Measurements from ENCODE around the gene SGPL1. TPM values are rescaled to one million over a fixed set of nuclear protein-coding genes. Genes with fewer than 3 reads are reported as not detected.

SGPL1 gene
- total RNA-seq, 1 donor from 2014 or later: 8.2 TPM

DNA sequence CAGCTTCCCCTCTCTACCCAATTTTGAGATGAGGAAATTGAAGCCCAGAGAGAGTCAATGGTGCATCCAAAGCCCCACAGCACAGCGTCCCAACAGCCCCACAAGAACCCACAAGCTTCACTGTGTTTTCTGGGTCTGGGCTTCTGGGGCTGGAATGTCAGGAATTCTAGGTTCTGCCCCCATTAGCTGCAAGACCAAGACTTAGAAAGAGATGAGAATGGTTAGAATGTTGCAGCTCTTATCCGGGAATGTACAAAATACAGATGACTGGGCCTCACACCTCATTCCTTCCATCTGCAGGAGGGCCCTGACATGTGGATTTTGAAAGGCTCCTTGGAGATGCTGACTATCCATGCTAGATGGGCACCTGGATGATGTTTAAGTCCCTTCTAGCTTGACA, 6.0 kb upstream of the SGPL1 start:
- TF ChIP-seq, protein P1, sequence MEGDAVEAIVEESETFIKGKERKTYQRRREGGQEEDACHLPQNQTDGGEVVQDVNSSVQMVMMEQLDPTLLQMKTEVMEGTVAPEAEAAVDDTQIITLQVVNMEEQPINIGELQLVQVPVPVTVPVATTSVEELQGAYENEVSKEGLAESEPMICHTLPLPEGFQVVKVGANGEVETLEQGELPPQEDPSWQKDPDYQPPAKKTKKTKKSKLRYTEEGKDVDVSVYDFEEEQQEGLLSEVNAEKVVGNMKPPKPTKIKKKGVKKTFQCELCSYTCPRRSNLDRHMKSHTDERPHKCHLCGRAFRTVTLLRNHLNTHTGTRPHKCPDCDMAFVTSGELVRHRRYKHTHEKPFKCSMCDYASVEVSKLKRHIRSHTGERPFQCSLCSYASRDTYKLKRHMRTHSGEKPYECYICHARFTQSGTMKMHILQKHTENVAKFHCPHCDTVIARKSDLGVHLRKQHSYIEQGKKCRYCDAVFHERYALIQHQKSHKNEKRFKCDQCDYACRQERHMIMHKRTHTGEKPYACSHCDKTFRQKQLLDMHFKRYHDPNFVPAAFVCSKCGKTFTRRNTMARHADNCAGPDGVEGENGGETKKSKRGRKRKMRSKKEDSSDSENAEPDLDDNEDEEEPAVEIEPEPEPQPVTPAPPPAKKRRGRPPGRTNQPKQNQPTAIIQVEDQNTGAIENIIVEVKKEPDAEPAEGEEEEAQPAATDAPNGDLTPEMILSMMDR (IDR thresholded peaks at IDR 0.05; ENCODE audit: borderline replicate concordance): no peak
- intact Hi-C loops (cut with micrococcal nuclease): no loop called here
- H3K4me3 ChIP-seq: no peak overlapping the region
- no peaks in the 10 kb centered on the region for H3K36me3 ChIP-seq
- H3K27ac ChIP-seq (replicated peaks): no peak overlapping the region
- H3K9me3 ChIP-seq (replicated peaks): no peaks in the 10 kb centered on the region
- no peak for DNase-seq
- peaks cover 12% of the 10 kb centered on the region for H3K4me1 ChIP-seq
- H3K27me3 ChIP-seq (ENCODE audit: low read depth): no peaks in the 10 kb centered on the region

DNA sequence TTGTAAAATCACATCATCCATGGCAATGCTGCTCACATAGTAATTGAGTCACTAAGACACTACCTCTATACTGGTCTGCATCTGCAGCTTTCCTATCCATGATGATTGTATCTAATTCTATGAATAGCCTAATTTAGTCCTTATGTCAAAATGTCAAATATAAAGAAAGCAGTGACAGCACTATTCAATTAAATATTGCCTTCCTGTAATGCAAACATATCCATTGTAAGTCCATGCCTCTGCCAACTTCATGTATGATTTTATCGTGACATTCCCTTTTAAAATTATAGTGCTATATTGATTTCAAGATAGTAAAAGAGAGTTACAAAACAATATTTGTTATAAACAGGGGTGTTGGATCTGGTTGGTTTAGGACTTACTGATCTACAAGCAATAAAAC, 4.8 kb upstream of the SGPL1 start:
- intact Hi-C loops (cut with micrococcal nuclease): no loop called here
- Histone ChIP-seq H3K27me3 (ENCODE audit: low read depth) (no peaks in the 10 kb centered on the region), H3K4me3 (no peak overlapping the region)

DNA sequence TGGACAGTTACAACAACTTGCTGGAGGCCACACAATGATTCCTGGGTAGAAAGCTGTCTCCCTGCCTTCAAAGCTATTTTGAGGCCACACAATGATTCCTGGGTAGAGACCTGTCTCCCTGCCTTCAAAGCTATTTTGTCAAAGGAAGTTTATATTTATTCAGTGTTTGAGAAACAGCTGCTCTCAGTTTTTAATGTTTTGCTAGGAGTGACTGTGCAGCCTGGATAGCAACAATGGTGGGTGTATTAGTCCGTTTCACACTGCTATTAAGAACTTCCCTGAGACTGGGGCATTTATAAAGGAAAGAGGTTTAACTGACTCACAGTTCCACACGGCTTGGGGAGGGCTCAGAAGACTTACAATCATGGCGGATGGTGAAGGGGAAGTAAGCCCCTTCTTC, 3.9 kb upstream of the SGPL1 start:
- H3K27me3 ChIP-seq (ENCODE audit: low read depth): no peaks in the 10 kb centered on the region
- no peak for DNase-seq
- TF ChIP-seq, protein P1 (IDR thresholded peaks at IDR 0.05; ENCODE audit: borderline replicate concordance): no peak
- no peak overlapping the region for H3K27ac ChIP-seq (replicated peaks)
- H3K4me3 ChIP-seq: no peak overlapping the region
- H3K4me1 ChIP-seq: peaks cover 22% of the 10 kb centered on the region
- H3K36me3 ChIP-seq: no peaks in the 10 kb centered on the region
- no peaks in the 10 kb centered on the region for H3K9me3 ChIP-seq (replicated peaks)
- intact Hi-C loops (cut with micrococcal nuclease): no loop called here

More for the DNA sequence above, 4.8 kb upstream of the SGPL1 start:
- Histone ChIP-seq H3K36me3 (no peaks in the 10 kb centered on the region), H3K4me1 (peaks cover 19% of the 10 kb centered on the region), H3K9me3 (replicated peaks) (no peaks in the 10 kb centered on the region), H3K27ac (replicated peaks) (no peak overlapping the region)
- TF ChIP-seq, protein P1 (IDR thresholded peaks at IDR 0.05; ENCODE audit: borderline replicate concordance): no peak
- no peak for DNase-seq

DNA sequence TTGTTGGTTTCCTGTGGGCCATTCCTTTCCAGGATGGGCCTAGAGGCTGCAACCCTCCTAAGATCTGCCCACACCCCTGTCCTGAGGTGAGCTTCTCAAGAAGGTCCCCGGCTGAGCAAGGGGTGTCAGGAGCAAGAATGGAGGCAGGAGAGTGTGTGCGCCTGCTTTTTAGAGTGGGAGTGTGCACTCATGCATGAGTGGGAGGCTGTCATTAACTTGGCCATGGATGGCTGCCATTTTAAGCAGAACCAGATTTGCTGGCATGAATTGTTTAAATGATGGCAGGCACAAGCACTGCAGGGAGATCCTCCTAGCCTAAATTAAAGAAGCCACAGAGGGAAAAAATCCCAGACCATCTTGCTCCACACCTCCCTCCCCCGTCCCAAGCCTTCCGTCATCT, 2.9 kb upstream of the SGPL1 start:
- intact Hi-C loops (cut with micrococcal nuclease): no loop called here
- TF ChIP-seq, protein P1 (IDR thresholded peaks at IDR 0.05; ENCODE audit: borderline replicate concordance): no peak
- DNase-seq: no peak

DNA sequence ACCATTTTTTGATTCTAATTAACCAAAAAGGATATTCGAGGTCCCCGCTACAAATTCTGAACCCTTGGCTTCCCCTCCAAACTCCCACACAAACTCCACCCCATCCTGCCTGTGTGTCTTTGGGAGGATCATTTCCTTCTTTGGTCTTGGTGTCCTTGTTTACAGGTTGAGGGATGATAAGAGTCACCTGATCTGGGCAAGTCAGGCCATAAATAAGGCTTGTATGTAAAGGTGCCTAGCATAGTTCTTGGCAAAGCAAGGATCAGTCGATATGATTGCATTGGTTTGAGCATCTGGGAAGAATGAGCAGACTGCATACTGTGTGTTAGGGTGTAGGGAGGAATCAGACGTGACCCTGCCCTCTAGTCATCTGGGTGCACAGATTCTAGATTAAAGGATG, 1.6 kb upstream of the SGPL1 start:
- Histone ChIP-seq H3K4me3 (no peak overlapping the region), H3K4me1 (peaks cover 24% of the 10 kb centered on the region), H3K9me3 (replicated peaks) (no peaks in the 10 kb centered on the region), H3K27ac (replicated peaks) (no peak overlapping the region), H3K27me3 (ENCODE audit: low read depth) (no peaks in the 10 kb centered on the region), H3K36me3 (peaks cover 4% of the 10 kb centered on the region)
- DNase-seq: no peak
- intact Hi-C loops (cut with micrococcal nuclease): no loop called here
- TF ChIP-seq, protein P1 (IDR thresholded peaks at IDR 0.05; ENCODE audit: borderline replicate concordance): no peak

More for the DNA sequence above, 2.9 kb upstream of the SGPL1 start:
- Histone ChIP-seq H3K4me3 (no peak overlapping the region), H3K4me1 (peaks cover 31% of the 10 kb centered on the region), H3K9me3 (replicated peaks) (no peaks in the 10 kb centered on the region), H3K27me3 (ENCODE audit: low read depth) (no peaks in the 10 kb centered on the region), H3K36me3 (no peaks in the 10 kb centered on the region), H3K27ac (replicated peaks) (no peak overlapping the region)
